HepG2 (cell line): Measurements from ENCODE around the gene EEPD1. TPM values are rescaled to one million over a fixed set of nuclear protein-coding genes. Genes with fewer than 3 reads are reported as not detected.

Experiments
- ATAC-seq: fragments of 200-7000 bp; cut with Tn5 transposase; 3 replicates; pipeline ENCODE4 v1.9.1; 2020; ENCODE audit warnings: mild to moderate bottlenecking, moderate library complexity
- BruUV-seq: library from RNA; stranded (reverse); fragments of 400-500 nt; replicated peaks from 2 replicates; lab custom pipeline; 2021; lab: Mats Ljungman, UMichigan
- CTCF ChIA-PET: fragments of 300-600 bp; formaldehyde crosslinking; extraction: SDS; loops from one replicate; lab custom pipeline; 2021; ENCODE audit warnings: low total read pairs, inconsistent platforms, low intra/inter-chr PET ratio; lab: Yijun Ruan, JAX
- POLR2A ChIA-PET: fragments of 350-600 bp; sonication (Branson Sonifier 250); formaldehyde crosslinking; loops from one replicate; lab custom pipeline; 2020; ENCODE audit warnings: antibody characterized with exemption, inconsistent platforms; lab: Yijun Ruan, JAX
- DNase-seq: peaks from one replicate; pipeline ENCODE4 v3.0.0-alpha.2; 2015; ENCODE audit warnings: low spot score
- FAIRE-seq: peaks from 3 replicates; lab custom pipeline; 2011; peaks lifted over from hg19 to GRCh38; lab: Jason Lieb, UNC
- H2AFZ ChIP-seq: one replicate; pipeline ENCODE4 v1.6.1; 2011; ENCODE audit warnings: low read length, inconsistent platforms
- H3K27ac ChIP-seq: fragments of 300-600 bp; 3 replicates; pipeline ENCODE4 v1.8.0; 2011; ENCODE audit warnings: mixed run types, mild to moderate bottlenecking, mixed read lengths, low read length, inconsistent platforms; ENCODE audit not compliant: insufficient read depth; ENCODE audit errors: extremely low read length
- H3K27me3 ChIP-seq, 2 experiments: fragments of 200-600 bp in 1 of 2; 2 replicates in 1 of 2; 3 replicates in 1 of 2; pipeline versions ENCODE4 v1.6.0 to v1.8.0; 2011; ENCODE audit warnings: low read length in 2 of 2, mild to moderate bottlenecking in 2 of 2, moderate library complexity in 2 of 2, inconsistent platforms in 1 of 2; ENCODE audit not compliant: insufficient read depth in 2 of 2, control insufficient read depth in 1 of 2
- H3K36me3 ChIP-seq, 2 experiments: fragments of 200-600 bp in 1 of 2; replicated peaks in 1 of 2; 2 replicates in 1 of 2; 3 replicates in 1 of 2; pipeline versions ENCODE4 v1.5.1 to v1.8.0; 2011; ENCODE audit warnings: low read length in 2 of 2, inconsistent platforms in 1 of 2; ENCODE audit not compliant: insufficient read depth in 2 of 2, control insufficient read depth in 1 of 2
- H3K4me1 ChIP-seq: 2 replicates; pipeline ENCODE4 v1.5.1; 2012; ENCODE audit warnings: low read length, inconsistent platforms; ENCODE audit not compliant: insufficient read depth
- H3K4me2 ChIP-seq: 2 replicates; pipeline ENCODE4 v1.6.0; 2011; ENCODE audit warnings: low read depth, low read length, inconsistent platforms
- H3K4me3 ChIP-seq, 3 experiments: fragments of 200-600 bp in 1 of 3; sonication (generic), shearing (Covaris generic) in 1 of 3; replicated peaks in 1 of 3; 2 replicates each; pipeline ENCODE4 v1.5.1; 2011 to 2016; ENCODE audit warnings: low read length in 3 of 3, inconsistent platforms in 2 of 3, low read depth in 2 of 3, mild to moderate bottlenecking in 2 of 3, control low read depth in 1 of 3, mixed read lengths in 1 of 3; ENCODE audit not compliant: insufficient read depth in 1 of 3
- H3K79me2 ChIP-seq: one replicate; pipeline ENCODE4 v1.6.1; 2011; ENCODE audit warnings: low read length, inconsistent platforms; ENCODE audit not compliant: insufficient read depth
- H3K9ac ChIP-seq: 2 replicates; pipeline ENCODE4 v1.6.0; 2011; ENCODE audit warnings: mild to moderate bottlenecking, low read depth, low read length, inconsistent platforms; ENCODE audit not compliant: insufficient read depth
- H3K9me3 ChIP-seq: 2 replicates; pipeline ENCODE4 v1.5.1; 2012; ENCODE audit warnings: mild to moderate bottlenecking, low read length
- H4K20me1 ChIP-seq: 2 replicates; pipeline ENCODE4 v1.6.0; 2011; ENCODE audit warnings: inconsistent platforms, mild to moderate bottlenecking, low read length, moderate library complexity; ENCODE audit not compliant: insufficient read depth
- ATF1 ChIP-seq: IDR thresholded peaks from 2 replicates; pipeline ENCODE4 v1.6.1; 2016; ENCODE audit warnings: mild to moderate bottlenecking, control low read depth
- ATF7 ChIP-seq, 2 experiments: fragments of 450-650 bp in 1 of 2; sonication (generic) in 1 of 2; formaldehyde crosslinking in 1 of 2; IDR thresholded peaks; 2 replicates each; pipeline versions ENCODE4 v1.4.0 to v1.6.1; 2016 to 2020; ENCODE audit warnings: antibody characterized with exemption in 1 of 2, mild to moderate bottlenecking in 1 of 2, missing genetic modification reagents in 1 of 2
- FOSL2 ChIP-seq: sonication (generic); formaldehyde crosslinking; IDR thresholded peaks from 2 replicates; pipeline ENCODE4 v1.4.0; 2020; ENCODE audit warnings: missing genetic modification reagents
- KAT2B ChIP-seq: fragments of 150-350 bp; IDR thresholded peaks from 2 replicates; pipeline ENCODE4 v1.6.1; 2014; ENCODE audit warnings: low read depth, low read length, borderline replicate concordance
- KMT2B ChIP-seq: IDR thresholded peaks from 2 replicates; pipeline ENCODE4 v1.6.1; 2016; ENCODE audit warnings: missing genetic modification reagents, missing compliant biosample characterization
- RCOR2 ChIP-seq: IDR thresholded peaks from 2 replicates; pipeline ENCODE4 v1.6.1; 2016; ENCODE audit warnings: missing biosample characterization, missing genetic modification reagents
- TOPORS ChIP-seq: sonication (generic); formaldehyde crosslinking; IDR thresholded peaks from 2 replicates; pipeline ENCODE4 v1.8.0; 2023; ENCODE audit warnings: mild to moderate bottlenecking, missing genetic modification reagents
- ZNF12 ChIP-seq: sonication (generic); formaldehyde crosslinking; IDR thresholded peaks from 2 replicates; pipeline ENCODE4 v1.5.0; 2020; ENCODE audit warnings: missing genetic modification reagents
- ZNF124 ChIP-seq: sonication (generic); formaldehyde crosslinking; IDR thresholded peaks from 2 replicates; pipeline ENCODE4 v1.4.0; 2020; ENCODE audit warnings: missing genetic modification reagents
- ZNF24 ChIP-seq: fragments of 450-650 bp; IDR thresholded peaks from 2 replicates; pipeline ENCODE4 v1.6.1; 2017; ENCODE audit warnings: antibody characterized with exemption, mild to moderate bottlenecking
- ZNF317 ChIP-seq: sonication (generic); formaldehyde crosslinking; IDR thresholded peaks from 2 replicates; pipeline ENCODE4 v1.5.0; 2020; ENCODE audit warnings: mild to moderate bottlenecking, missing genetic modification reagents
- ZNF33A ChIP-seq: sonication (generic); formaldehyde crosslinking; IDR thresholded peaks from 2 replicates; pipeline ENCODE4 v1.5.1; 2020; ENCODE audit warnings: missing genetic modification reagents, mild to moderate bottlenecking, moderate library complexity, borderline replicate concordance
- ZNF343 ChIP-seq: sonication (generic); formaldehyde crosslinking; IDR thresholded peaks from 2 replicates; pipeline ENCODE4 v1.4.0; 2020; ENCODE audit warnings: mild to moderate bottlenecking, missing genetic modification reagents
- ZNF674 ChIP-seq: sonication (generic); formaldehyde crosslinking; IDR thresholded peaks from 2 replicates; pipeline ENCODE4 v1.5.0; 2020; ENCODE audit warnings: low read depth, mild to moderate bottlenecking, missing genetic modification reagents
- ZNF772 ChIP-seq: sonication (generic); formaldehyde crosslinking; IDR thresholded peaks from 2 replicates; pipeline ENCODE4 v1.5.0; 2020; ENCODE audit warnings: mild to moderate bottlenecking, missing genetic modification reagents
- WGBS: methylation state at CpG from one replicate; pipeline ENCODE4 v1.1.6; 2017; ENCODE audit warnings: low lambda C conversion rate; 5-methylcytosine and 5-hydroxymethylcytosine counted together
- in situ Hi-C: cut with HindIII; loops from 2 replicates; pipeline ENCODE4 v1.10.0; 2017; ENCODE audit warnings: low pct_unique_long_range_greater_than_20kb; ENCODE audit not compliant: extremely low pct_ligation_motif_present
- intact Hi-C: fragments of 100-400 bp; cut with micrococcal nuclease; formaldehyde crosslinking; loops from one replicate; pipeline ENCODE4 v1.10.0; 2022; ENCODE audit not compliant: unreplicated experiment
- polyA plus RNA-seq, 8 experiments: library from polyadenylated mRNA; depleted of rRNA in 3 of 8; stranded (reverse) in 7 of 8; unstranded in 1 of 8; fragments of >200 nt; fragmentation: Illumina TruSeq in 4 of 8; extraction: Trizol in 4 of 8; gene quantifications; 2 replicates each; pipeline versions ENCODE4 v1.2.1 to v1.2.3, GENCODE V29; 2011 to 2016; ENCODE audit warnings: low read depth in 4 of 8, missing spikeins in 1 of 8, mixed read lengths in 1 of 8; ENCODE audit not compliant: insufficient read depth in 1 of 8
- total RNA-seq, 5 experiments: library from RNA; depleted of rRNA; stranded (reverse); fragments of >200 nt; fragmentation: Illumina TruSeq; extraction: Trizol; gene quantifications; 2 replicates each; pipeline ENCODE4 v1.2.3, GENCODE V29; 2016; ENCODE audit warnings: low read depth in 1 of 5
- TF ChIP-seq, protein P1 (sequence below): conservative IDR thresholded peaks from 2 replicates; pipeline ENCODE4 v1.6.1; 2018; ENCODE audit warnings: missing genetic modification reagents
- TF ChIP-seq, protein P2 (sequence below): sonication (generic); formaldehyde crosslinking; IDR thresholded peaks from 2 replicates; pipeline ENCODE4 v1.5.0; 2020; ENCODE audit warnings: missing genetic modification reagents
- TF ChIP-seq, protein P3 (sequence below): sonication (generic); formaldehyde crosslinking; IDR thresholded peaks from 2 replicates; pipeline ENCODE4 v1.4.0; 2020; ENCODE audit warnings: mild to moderate bottlenecking, missing genetic modification reagents
- TF ChIP-seq, protein P4 (sequence below): sonication (generic); formaldehyde crosslinking; IDR thresholded peaks from 2 replicates; pipeline ENCODE4 v1.5.1; 2020; ENCODE audit warnings: mild to moderate bottlenecking, missing genetic modification reagents
- TF ChIP-seq, protein P5 (sequence below): sonication (generic); formaldehyde crosslinking; IDR thresholded peaks from 2 replicates; pipeline ENCODE4 v1.8.1; 2023; ENCODE audit warnings: missing genetic modification reagents, mild to moderate bottlenecking, borderline replicate concordance

Gene EEPD1
- total and polyA plus RNA-seq, 2 of the 13 experiments (the other 11 are each of a cell fraction or from before 2014, with no cell fraction given): 10.1 to 16.4 TPM

DNA sequence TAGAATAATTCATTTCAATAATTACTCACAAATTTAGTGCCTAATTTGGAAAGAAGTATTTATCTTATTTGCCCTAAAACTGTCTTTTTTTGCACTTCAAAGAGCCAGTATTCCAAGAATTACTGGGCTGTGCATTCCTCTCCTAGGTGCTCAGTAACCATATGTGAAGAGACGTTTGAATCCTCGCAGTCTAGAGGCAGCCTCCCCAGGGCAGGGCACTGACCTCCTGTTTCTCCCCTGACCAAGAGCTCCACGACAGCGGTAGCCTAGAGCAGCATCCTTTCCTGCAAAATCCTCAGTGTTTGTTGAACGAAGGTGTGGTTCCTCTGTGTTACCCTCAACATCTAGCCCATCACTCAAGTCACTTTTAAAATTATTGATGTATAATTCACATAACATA is 113.1 kb downstream of the EEPD1 start:
- Histone ChIP-seq H3K9me3 (no peaks in the 10 kb centered on the region), H4K20me1 (no peaks in the 10 kb centered on the region), H3K4me1 (peaks cover 60% of the 10 kb centered on the region), H3K36me3 (peaks cover 0 to 7% of the 10 kb centered on the region in 2 experiments; a peak in 1 of 5 replicates), H3K27ac (no peak overlapping the region), H3K9ac (no peak overlapping the region), H2AFZ (no peak overlapping the region), H3K27me3 (no peaks in the 10 kb centered on the region), H3K4me3 (no peak overlapping the region), H3K79me2 (peaks cover 1% of the 10 kb centered on the region), H3K4me2 (no peak overlapping the region)
- TF ChIP-seq, protein P1, sequence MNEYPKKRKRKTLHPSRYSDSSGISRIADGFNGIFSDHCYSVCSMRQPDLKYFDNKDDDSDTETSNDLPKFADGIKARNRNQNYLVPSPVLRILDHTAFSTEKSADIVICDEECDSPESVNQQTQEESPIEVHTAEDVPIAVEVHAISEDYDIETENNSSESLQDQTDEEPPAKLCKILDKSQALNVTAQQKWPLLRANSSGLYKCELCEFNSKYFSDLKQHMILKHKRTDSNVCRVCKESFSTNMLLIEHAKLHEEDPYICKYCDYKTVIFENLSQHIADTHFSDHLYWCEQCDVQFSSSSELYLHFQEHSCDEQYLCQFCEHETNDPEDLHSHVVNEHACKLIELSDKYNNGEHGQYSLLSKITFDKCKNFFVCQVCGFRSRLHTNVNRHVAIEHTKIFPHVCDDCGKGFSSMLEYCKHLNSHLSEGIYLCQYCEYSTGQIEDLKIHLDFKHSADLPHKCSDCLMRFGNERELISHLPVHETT (CRISPR knock-in tag): no peak
- no peak for TF ChIP-seq ZNF33A (CRISPR knock-in tag)
- TF ChIP-seq, protein P2, sequence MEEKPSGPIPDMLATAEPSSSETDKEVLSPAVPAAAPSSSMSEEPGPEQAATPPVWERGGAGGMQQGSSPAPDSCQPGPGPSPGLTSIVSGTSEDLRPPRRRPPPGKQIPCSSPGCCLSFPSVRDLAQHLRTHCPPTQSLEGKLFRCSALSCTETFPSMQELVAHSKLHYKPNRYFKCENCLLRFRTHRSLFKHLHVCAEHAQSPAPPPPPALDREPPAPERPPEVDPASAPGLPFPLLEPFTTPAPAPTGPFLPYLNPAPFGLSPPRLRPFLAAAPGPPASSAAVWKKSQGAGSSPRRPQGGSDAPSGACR: no peak
- TF ChIP-seq FOSL2 (CRISPR knock-in tag): no peak
- TF ChIP-seq ATF1 (CRISPR knock-in tag): no peak
- TF ChIP-seq ZNF12 (CRISPR knock-in tag): no peak
- TF ChIP-seq KAT2B: no peak
- TF ChIP-seq ZNF124 (CRISPR knock-in tag): no peak
- TF ChIP-seq ZNF24: no peak
- no peak for TF ChIP-seq ZNF772 (CRISPR knock-in tag)
- no peak for TF ChIP-seq RCOR2 (CRISPR knock-in tag)
- no peak for TF ChIP-seq ATF7 (IDR thresholded peaks at IDR 0.05)
- TF ChIP-seq ATF7 (CRISPR knock-in tag; IDR thresholded peaks at IDR 0.05): no peak
- no peak for TF ChIP-seq ZNF343 (CRISPR knock-in tag)
- no peak for TF ChIP-seq ZNF317 (CRISPR knock-in tag)
- TF ChIP-seq ZNF674 (CRISPR knock-in tag): no peak
- TF ChIP-seq TOPORS (CRISPR knock-in tag): no peak
- no peak for TF ChIP-seq KMT2B
- TF ChIP-seq, protein P3, sequence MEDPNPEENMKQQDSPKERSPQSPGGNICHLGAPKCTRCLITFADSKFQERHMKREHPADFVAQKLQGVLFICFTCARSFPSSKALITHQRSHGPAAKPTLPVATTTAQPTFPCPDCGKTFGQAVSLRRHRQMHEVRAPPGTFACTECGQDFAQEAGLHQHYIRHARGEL: no peak
- TF ChIP-seq, protein P4, sequence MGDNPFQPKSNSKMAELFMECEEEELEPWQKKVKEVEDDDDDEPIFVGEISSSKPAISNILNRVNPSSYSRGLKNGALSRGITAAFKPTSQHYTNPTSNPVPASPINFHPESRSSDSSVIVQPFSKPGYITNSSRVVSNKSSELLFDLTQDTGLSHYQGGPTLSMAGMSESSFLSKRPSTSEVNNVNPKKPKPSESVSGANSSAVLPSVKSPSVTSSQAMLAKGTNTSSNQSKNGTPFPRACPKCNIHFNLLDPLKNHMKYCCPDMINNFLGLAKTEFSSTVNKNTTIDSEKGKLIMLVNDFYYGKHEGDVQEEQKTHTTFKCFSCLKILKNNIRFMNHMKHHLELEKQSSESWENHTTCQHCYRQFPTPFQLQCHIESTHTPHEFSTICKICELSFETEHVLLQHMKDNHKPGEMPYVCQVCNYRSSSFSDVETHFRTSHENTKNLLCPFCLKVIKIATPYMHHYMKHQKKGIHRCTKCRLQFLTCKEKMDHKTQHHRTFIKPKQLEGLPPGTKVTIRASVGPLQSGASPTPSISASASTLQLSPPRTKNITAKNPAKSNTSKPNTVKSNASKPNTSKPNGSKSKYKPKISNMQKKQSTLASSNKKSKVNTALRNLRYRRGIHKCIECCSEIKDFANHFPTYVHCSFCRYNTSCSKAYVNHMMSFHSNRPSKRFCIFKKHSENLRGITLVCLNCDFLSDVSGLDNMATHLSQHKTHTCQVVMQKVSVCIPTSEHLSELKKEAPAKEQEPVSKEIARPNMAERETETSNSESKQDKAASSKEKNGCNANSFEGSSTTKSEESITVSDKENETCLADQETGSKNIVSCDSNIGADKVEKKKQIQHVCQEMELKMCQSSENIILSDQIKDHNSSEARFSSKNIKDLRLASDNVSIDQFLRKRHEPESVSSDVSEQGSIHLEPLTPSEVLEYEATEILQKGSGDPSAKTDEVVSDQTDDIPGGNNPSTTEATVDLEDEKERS: no peak
- TF ChIP-seq, protein P5, sequence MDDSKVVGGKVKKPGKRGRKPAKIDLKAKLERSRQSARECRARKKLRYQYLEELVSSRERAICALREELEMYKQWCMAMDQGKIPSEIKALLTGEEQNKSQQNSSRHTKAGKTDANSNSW (CRISPR knock-in tag): no peak
- in situ Hi-C loops: no loop called here
- POLR2A ChIA-PET: no interaction called here
- intact Hi-C loops: loop anchor here (1.0 kb wide), 1 partner anchor 8 kb away; no protein-coding TSS in a partner anchor
- FAIRE-seq: no peak
- CTCF ChIA-PET: no interaction called here
- WGBS: 68% methylated on average over 5 of the region's 5 CpGs
- no peak for DNase-seq
- BruUV-seq: no TSS peak
- ATAC-seq: 0 out of 3 replicates have a peak, but pooled peaks have one; percentile 36
